HepG2 (cell line): ENCODE data around the gene VKORC1L1. TPM values are rescaled to one million over a fixed set of nuclear protein-coding genes. Genes with fewer than 3 reads are reported as not detected.
"Not testable (repeated sequence)": the region's sequence is repeated elsewhere in the genome, so short reads cannot be mapped to it uniquely, and the experiment has no call there.

Experiments used
- ATAC-seq: fragments of 200-7000 bp; cut with Tn5 transposase; 3 replicates; pipeline ENCODE4 v1.9.1; 2020; ENCODE audit warnings: mild to moderate bottlenecking, moderate library complexity
- BruUV-seq: library from RNA; stranded (reverse); fragments of 400-500 nt; replicated peaks from 2 replicates; lab custom pipeline; 2021; lab: Mats Ljungman, UMichigan
- CTCF ChIA-PET: fragments of 300-600 bp; formaldehyde crosslinking; extraction: SDS; loops from one replicate; lab custom pipeline; 2021; ENCODE audit warnings: low total read pairs, inconsistent platforms, low intra/inter-chr PET ratio; lab: Yijun Ruan, JAX
- POLR2A ChIA-PET: fragments of 350-600 bp; sonication (Branson Sonifier 250); formaldehyde crosslinking; loops from one replicate; lab custom pipeline; 2020; ENCODE audit warnings: antibody characterized with exemption, inconsistent platforms; lab: Yijun Ruan, JAX
- DNase-seq: peaks from one replicate; pipeline ENCODE4 v3.0.0-alpha.2; 2015; ENCODE audit warnings: low spot score
- FAIRE-seq: peaks from 3 replicates; lab custom pipeline; 2011; peaks lifted over from hg19 to GRCh38; lab: Jason Lieb, UNC
- H2AFZ ChIP-seq: one replicate; pipeline ENCODE4 v1.6.1; 2011; ENCODE audit warnings: low read length, inconsistent platforms
- H3K27ac ChIP-seq: fragments of 300-600 bp; 3 replicates; pipeline ENCODE4 v1.8.0; 2011; ENCODE audit warnings: mixed run types, mild to moderate bottlenecking, mixed read lengths, low read length, inconsistent platforms; ENCODE audit not compliant: insufficient read depth; ENCODE audit errors: extremely low read length
- H3K27me3 ChIP-seq, 2 experiments: fragments of 200-600 bp in 1 of 2; 2 replicates in 1 of 2; 3 replicates in 1 of 2; pipeline versions ENCODE4 v1.6.0 to v1.8.0; 2011; ENCODE audit warnings: low read length in 2 of 2, mild to moderate bottlenecking in 2 of 2, moderate library complexity in 2 of 2, inconsistent platforms in 1 of 2; ENCODE audit not compliant: insufficient read depth in 2 of 2, control insufficient read depth in 1 of 2
- H3K36me3 ChIP-seq, 2 experiments: fragments of 200-600 bp in 1 of 2; replicated peaks in 1 of 2; 2 replicates in 1 of 2; 3 replicates in 1 of 2; pipeline versions ENCODE4 v1.5.1 to v1.8.0; 2011; ENCODE audit warnings: low read length in 2 of 2, inconsistent platforms in 1 of 2; ENCODE audit not compliant: insufficient read depth in 2 of 2, control insufficient read depth in 1 of 2
- H3K4me1 ChIP-seq: 2 replicates; pipeline ENCODE4 v1.5.1; 2012; ENCODE audit warnings: low read length, inconsistent platforms; ENCODE audit not compliant: insufficient read depth
- H3K4me2 ChIP-seq: 2 replicates; pipeline ENCODE4 v1.6.0; 2011; ENCODE audit warnings: low read depth, low read length, inconsistent platforms
- H3K4me3 ChIP-seq, 3 experiments: fragments of 200-600 bp in 1 of 3; sonication (generic), shearing (Covaris generic) in 1 of 3; replicated peaks in 1 of 3; 2 replicates each; pipeline ENCODE4 v1.5.1; 2011 to 2016; ENCODE audit warnings: low read length in 3 of 3, inconsistent platforms in 2 of 3, low read depth in 2 of 3, mild to moderate bottlenecking in 2 of 3, control low read depth in 1 of 3, mixed read lengths in 1 of 3; ENCODE audit not compliant: insufficient read depth in 1 of 3
- H3K79me2 ChIP-seq: one replicate; pipeline ENCODE4 v1.6.1; 2011; ENCODE audit warnings: low read length, inconsistent platforms; ENCODE audit not compliant: insufficient read depth
- H3K9ac ChIP-seq: 2 replicates; pipeline ENCODE4 v1.6.0; 2011; ENCODE audit warnings: mild to moderate bottlenecking, low read depth, low read length, inconsistent platforms; ENCODE audit not compliant: insufficient read depth
- H3K9me3 ChIP-seq: 2 replicates; pipeline ENCODE4 v1.5.1; 2012; ENCODE audit warnings: mild to moderate bottlenecking, low read length
- H4K20me1 ChIP-seq: 2 replicates; pipeline ENCODE4 v1.6.0; 2011; ENCODE audit warnings: inconsistent platforms, mild to moderate bottlenecking, low read length, moderate library complexity; ENCODE audit not compliant: insufficient read depth
- NR2F6 ChIP-seq, 2 experiments: IDR thresholded peaks; 2 replicates each; pipeline ENCODE4 v1.6.1; 2016; ENCODE audit warnings: antibody characterized with exemption in 1 of 2, mild to moderate bottlenecking in 1 of 2
- ZNF441 ChIP-seq: sonication (generic); formaldehyde crosslinking; IDR thresholded peaks from 2 replicates; pipeline ENCODE4 v1.7.0; 2021; ENCODE audit warnings: missing genetic modification reagents, borderline replicate concordance
- WGBS: methylation state at CpG from one replicate; pipeline ENCODE4 v1.1.6; 2017; ENCODE audit warnings: low lambda C conversion rate; 5-methylcytosine and 5-hydroxymethylcytosine counted together
- in situ Hi-C: cut with HindIII; loops from 2 replicates; pipeline ENCODE4 v1.10.0; 2017; ENCODE audit warnings: low pct_unique_long_range_greater_than_20kb; ENCODE audit not compliant: extremely low pct_ligation_motif_present
- intact Hi-C: fragments of 100-400 bp; cut with micrococcal nuclease; formaldehyde crosslinking; loops from one replicate; pipeline ENCODE4 v1.10.0; 2022; ENCODE audit not compliant: unreplicated experiment
- polyA plus RNA-seq, 8 experiments: library from polyadenylated mRNA; depleted of rRNA in 3 of 8; stranded (reverse) in 7 of 8; unstranded in 1 of 8; fragments of >200 nt; fragmentation: Illumina TruSeq in 4 of 8; extraction: Trizol in 4 of 8; gene quantifications; 2 replicates each; pipeline versions ENCODE4 v1.2.1 to v1.2.3, GENCODE V29; 2011 to 2016; ENCODE audit warnings: low read depth in 4 of 8, missing spikeins in 1 of 8, mixed read lengths in 1 of 8; ENCODE audit not compliant: insufficient read depth in 1 of 8
- total RNA-seq, 5 experiments: library from RNA; depleted of rRNA; stranded (reverse); fragments of >200 nt; fragmentation: Illumina TruSeq; extraction: Trizol; gene quantifications; 2 replicates each; pipeline ENCODE4 v1.2.3, GENCODE V29; 2016; ENCODE audit warnings: low read depth in 1 of 5
- TF ChIP-seq, protein P1 (sequence below): sonication (generic); formaldehyde crosslinking; IDR thresholded peaks from 2 replicates; pipeline ENCODE4 v1.5.0; 2020; ENCODE audit warnings: mild to moderate bottlenecking, missing genetic modification reagents, borderline replicate concordance

The VKORC1L1 gene
- total and polyA plus RNA-seq, 2 of the 13 experiments (the other 11 are each of a cell fraction or from before 2014, with no cell fraction given), result 13.9 to 16.5 TPM

DNA sequence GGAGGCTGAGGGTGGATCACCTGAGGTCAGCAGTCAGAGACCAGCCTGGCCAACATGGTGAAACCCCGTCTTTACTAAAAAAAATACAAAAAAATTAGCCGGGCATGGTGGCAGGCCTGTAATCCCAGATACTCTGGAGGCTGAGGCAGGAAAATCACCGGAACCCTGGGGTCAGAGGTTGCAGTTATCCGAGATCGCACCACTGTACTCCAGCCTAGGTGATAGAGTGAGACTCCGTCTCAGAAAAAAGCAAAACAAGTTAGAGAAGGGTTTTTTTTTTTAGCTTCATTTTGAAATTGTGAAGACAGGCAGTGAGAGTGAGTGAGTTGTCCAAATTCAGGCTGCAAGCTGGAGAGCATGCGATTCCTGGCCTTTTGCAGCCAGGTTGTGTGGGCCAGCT, 19.0 kb upstream of the VKORC1L1 start:
- BruUV-seq, in situ Hi-C loops, H3K9ac ChIP-seq, H3K9me3 ChIP-seq, H4K20me1 ChIP-seq, CTCF ChIA-PET, H3K27ac ChIP-seq, FAIRE-seq, H2AFZ ChIP-seq, POLR2A ChIA-PET, intact Hi-C loops, H3K79me2 ChIP-seq, H3K36me3 ChIP-seq, DNase-seq, H3K27me3 ChIP-seq: not testable (repeated sequence)
- peaks cover 41% of the 10 kb centered on the region for H3K4me1 ChIP-seq
- peak; percentile 95 for TF ChIP-seq ZNF441 (CRISPR knock-in tag)
- peak; percentile 49 for TF ChIP-seq NR2F6 (IDR thresholded peaks at IDR 0.05)
- TF ChIP-seq NR2F6 (CRISPR knock-in tag; IDR thresholded peaks at IDR 0.05), result peak; percentile 20; the same call in 1 of the 2 replicates
- TF ChIP-seq, protein P1, sequence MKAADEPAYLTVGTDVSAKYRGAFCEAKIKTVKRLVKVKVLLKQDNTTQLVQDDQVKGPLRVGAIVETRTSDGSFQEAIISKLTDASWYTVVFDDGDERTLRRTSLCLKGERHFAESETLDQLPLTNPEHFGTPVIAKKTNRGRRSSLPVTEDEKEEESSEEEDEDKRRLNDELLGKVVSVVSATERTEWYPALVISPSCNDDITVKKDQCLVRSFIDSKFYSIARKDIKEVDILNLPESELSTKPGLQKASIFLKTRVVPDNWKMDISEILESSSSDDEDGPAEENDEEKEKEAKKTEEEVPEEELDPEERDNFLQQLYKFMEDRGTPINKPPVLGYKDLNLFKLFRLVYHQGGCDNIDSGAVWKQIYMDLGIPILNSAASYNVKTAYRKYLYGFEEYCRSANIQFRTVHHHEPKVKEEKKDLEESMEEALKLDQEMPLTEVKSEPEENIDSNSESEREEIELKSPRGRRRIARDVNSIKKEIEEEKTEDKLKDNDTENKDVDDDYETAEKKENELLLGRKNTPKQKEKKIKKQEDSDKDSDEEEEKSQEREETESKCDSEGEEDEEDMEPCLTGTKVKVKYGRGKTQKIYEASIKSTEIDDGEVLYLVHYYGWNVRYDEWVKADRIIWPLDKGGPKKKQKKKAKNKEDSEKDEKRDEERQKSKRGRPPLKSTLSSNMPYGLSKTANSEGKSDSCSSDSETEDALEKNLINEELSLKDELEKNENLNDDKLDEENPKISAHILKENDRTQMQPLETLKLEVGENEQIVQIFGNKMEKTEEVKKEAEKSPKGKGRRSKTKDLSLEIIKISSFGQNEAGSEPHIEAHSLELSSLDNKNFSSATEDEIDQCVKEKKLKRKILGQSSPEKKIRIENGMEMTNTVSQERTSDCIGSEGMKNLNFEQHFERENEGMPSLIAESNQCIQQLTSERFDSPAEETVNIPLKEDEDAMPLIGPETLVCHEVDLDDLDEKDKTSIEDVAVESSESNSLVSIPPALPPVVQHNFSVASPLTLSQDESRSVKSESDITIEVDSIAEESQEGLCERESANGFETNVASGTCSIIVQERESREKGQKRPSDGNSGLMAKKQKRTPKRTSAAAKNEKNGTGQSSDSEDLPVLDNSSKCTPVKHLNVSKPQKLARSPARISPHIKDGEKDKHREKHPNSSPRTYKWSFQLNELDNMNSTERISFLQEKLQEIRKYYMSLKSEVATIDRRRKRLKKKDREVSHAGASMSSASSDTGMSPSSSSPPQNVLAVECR, result 0 out of 2 replicates have a peak, but pooled peaks have one; percentile 21
- ATAC-seq, result peak; percentile 69
- H3K4me3 ChIP-seq, result peak overlapping the region in 1 of 3 experiments; percentile 7; a peak in 3 of 6 replicates
- 11% methylated on average over 6 of the region's 7 CpGs for WGBS
- H3K4me2 ChIP-seq, result peak overlapping the region; percentile 73

DNA sequence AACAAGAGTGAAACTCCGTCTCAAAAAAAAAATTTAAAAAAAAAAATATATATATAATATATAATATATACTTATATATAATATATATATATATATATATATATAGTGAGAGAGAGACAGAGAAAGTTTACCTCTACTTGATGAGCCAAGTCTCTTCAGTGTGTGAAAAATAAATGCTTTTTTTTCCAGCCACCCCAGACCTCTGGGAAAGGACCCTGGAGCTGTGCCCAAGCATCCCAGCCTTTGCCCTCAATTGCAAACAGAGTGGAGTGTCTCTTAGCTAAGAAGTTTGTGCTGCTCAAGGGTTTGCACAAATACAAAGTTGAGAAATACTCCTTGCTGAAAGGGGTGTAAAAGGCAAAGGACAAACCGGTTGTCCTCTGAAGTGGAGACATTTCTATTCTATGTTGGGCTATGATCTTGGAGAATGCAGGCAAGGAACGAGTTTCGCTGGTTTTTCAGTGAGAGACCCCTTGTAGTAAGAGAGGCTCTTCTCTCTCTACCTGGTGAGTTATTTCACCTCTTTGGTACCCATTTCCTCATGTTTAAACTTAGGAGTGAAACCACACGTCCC, 15.5 kb upstream of the VKORC1L1 start:
- not testable (repeated sequence) for DNase-seq, BruUV-seq

DNA sequence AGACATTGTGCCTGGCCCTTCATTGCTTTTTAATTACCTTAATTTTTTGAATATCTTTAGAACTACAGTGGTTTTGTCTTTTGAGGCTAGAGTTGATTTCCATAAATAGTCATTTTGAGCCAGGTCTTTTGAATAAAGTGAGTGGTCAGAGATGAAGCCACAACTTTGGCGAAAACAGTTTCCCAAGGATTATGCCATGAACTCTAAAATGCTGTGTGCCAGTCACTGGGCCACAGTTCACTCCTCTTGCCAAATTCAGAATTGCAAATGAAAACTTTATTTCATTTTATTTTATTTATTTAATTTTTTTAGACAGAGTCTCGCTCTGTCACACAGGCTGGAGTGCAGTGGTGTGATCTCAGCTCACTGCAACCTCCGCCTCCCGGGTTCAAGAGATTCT, 14.2 kb upstream of the VKORC1L1 start:
- H3K36me3 ChIP-seq, CTCF ChIA-PET, DNase-seq, BruUV-seq, H3K9me3 ChIP-seq, H3K79me2 ChIP-seq, H3K27ac ChIP-seq, POLR2A ChIA-PET, in situ Hi-C loops, H3K9ac ChIP-seq, H3K4me3 ChIP-seq, intact Hi-C loops, H2AFZ ChIP-seq, H4K20me1 ChIP-seq, ATAC-seq, H3K27me3 ChIP-seq, FAIRE-seq, H3K4me2 ChIP-seq: not testable (repeated sequence)
- 89% methylated on average over 4 of the region's 4 CpGs for WGBS
- peaks cover 23% of the 10 kb centered on the region for H3K4me1 ChIP-seq

More for the DNA sequence above, 15.5 kb upstream of the VKORC1L1 start:
- POLR2A ChIA-PET, H4K20me1 ChIP-seq, intact Hi-C loops, H3K27me3 ChIP-seq, H3K4me2 ChIP-seq, ATAC-seq, H3K4me3 ChIP-seq, H3K9ac ChIP-seq, H2AFZ ChIP-seq, H3K9me3 ChIP-seq, H3K27ac ChIP-seq, H3K36me3 ChIP-seq, CTCF ChIA-PET, in situ Hi-C loops, H3K79me2 ChIP-seq: not testable (repeated sequence)
- WGBS, result 4% methylated on average over 4 of the region's 5 CpGs
- peaks cover 36% of the 10 kb centered on the region for H3K4me1 ChIP-seq
- peak; percentile 81 for FAIRE-seq
